Sigmoid colon (tissue), 7 donors: ENCODE data around the gene BTBD19. TPM values are rescaled to one million over a fixed set of nuclear protein-coding genes. Genes with fewer than 3 reads are reported as not detected.

Experiments
- DNase-seq: peaks from one replicate; pipeline ENCODE4 v3.0.0-alpha.2; 2019
- H3K27ac ChIP-seq, 4 donors: fragments of 200-600 bp; sonication (generic); one replicate each; pipeline ENCODE4 v1.5.1; 2016 to 2019; ENCODE audit warnings: mild to moderate bottlenecking in 1 of 4
- H3K27me3 ChIP-seq, 3 donors: fragments of 200-600 bp; sonication (generic); one replicate each; pipeline ENCODE4 v1.5.1; 2019; ENCODE audit warnings: mild to moderate bottlenecking in 1 of 3
- H3K36me3 ChIP-seq, 4 donors: fragments of 200-600 bp; sonication (generic); one replicate each; pipeline ENCODE4 v1.5.1; 2016 to 2019
- H3K4me1 ChIP-seq, 4 donors: fragments of 200-600 bp; sonication (generic); one replicate each; pipeline ENCODE4 v1.5.1; 2017 to 2019
- H3K4me3 ChIP-seq, 4 donors: fragments of 200-600 bp; sonication (generic); one replicate each; pipeline ENCODE4 v1.5.1; 2017 to 2019; ENCODE audit warnings: mild to moderate bottlenecking in 2 of 4, moderate library complexity in 1 of 4
- H3K9me3 ChIP-seq, 4 donors: fragments of 200-600 bp in 3 of 4; sonication (generic) in 3 of 4; one replicate each; pipeline versions ENCODE4 v1.5.1 to v1.6.1; 2013 to 2019
- CTCF ChIP-seq, 4 experiments: fragments of 450-650 bp in 3 of 4; fragments of 200-600 bp in 1 of 4; IDR thresholded peaks; one replicate each; pipeline ENCODE4 v1.5.1; 2016 to 2019; ENCODE audit warnings: antibody characterized with exemption in 4 of 4, mild to moderate bottlenecking in 3 of 4, moderate library complexity in 2 of 4
- EP300 ChIP-seq, 4 donors: sonication (generic); formaldehyde crosslinking; IDR thresholded peaks; one replicate each; pipeline ENCODE4 v1.6.1; 2017; ENCODE audit warnings: antibody characterized with exemption in 4 of 4
- POLR2A ChIP-seq, 2 donors: fragments of 450-650 bp; IDR thresholded peaks; one replicate each; pipeline ENCODE4 v1.6.1; 2016; ENCODE audit warnings: antibody characterized with exemption in 2 of 2, mild to moderate bottlenecking in 2 of 2, moderate library complexity in 2 of 2
- POLR2AphosphoS5 ChIP-seq, 4 donors: sonication (generic); formaldehyde crosslinking; IDR thresholded peaks; one replicate each; pipeline ENCODE4 v1.6.1; 2017; ENCODE audit warnings: antibody characterized with exemption in 4 of 4
- WGBS, 2 donors: extraction: QIAGEN DNeasy Blood & Tissue Kit; methylation state at CpG; one replicate each; pipeline ENCODE4 v1.1.7; 2013; 5-methylcytosine and 5-hydroxymethylcytosine counted together
- intact Hi-C: fragments of 100-400 bp; cut with DNase I; formaldehyde crosslinking; loops from one replicate; pipeline ENCODE4 v1.15.1; 2023
- polyA plus RNA-seq, 3 donors: library from polyadenylated mRNA; stranded (reverse); fragments of 200-250 nt; gene quantifications; one replicate each; pipeline ENCODE4 v1.2.3, GENCODE V29; 2013
- total RNA-seq, 4 donors: library from RNA; depleted of rRNA; stranded (reverse); fragments of >200 nt; gene quantifications; one replicate each; pipeline ENCODE4 v1.1.0, GENCODE V29; 2016
- donor health status: healthy with polysubstance abuse.
- donor health status: Bipolar disorder and iron deficiency.
- donor health status: healthy.

Gene BTBD19
- total and polyA plus RNA-seq, 7 donors, result 0.60 to 9.4 (median 2.8) TPM; not detected in 1

- intact Hi-C loops, result loop anchor here (5.0 kb wide), 2 partner anchors 38 to 228 kb away; partner anchors contain the start of genes HECTD3 and UROD
- 6 to 10% methylated on average over 71 of the region's 71 CpGs for WGBS, 2 donors
These were observed 24.0 kb upstream of the BTBD19 start for GRCh38 chr1:44784094-44785028.

GRCh38 chr1:44785029-44785380 is 23.3 kb upstream of the BTBD19 start:
- no peak for DNase-seq
- H3K27ac ChIP-seq, result no peak overlapping the region
- no peak overlapping the region for H3K4me3 ChIP-seq
- TF ChIP-seq POLR2AphosphoS5 (IDR thresholded peaks at IDR 0.05), result no peak
- TF ChIP-seq POLR2A (IDR thresholded peaks at IDR 0.05), result no peak
- TF ChIP-seq EP300 (IDR thresholded peaks at IDR 0.05), result no peak
- no peak for TF ChIP-seq CTCF (IDR thresholded peaks at IDR 0.05)
- intact Hi-C loops, result loop anchor here (5.0 kb wide), 2 partner anchors 37 to 227 kb away; partner anchors contain the start of genes HECTD3 and UROD
- 86 to 90% methylated on average over 6 of the region's 6 CpGs for whole genome bisulfite sequencing, 2 donors
- H3K36me3 ChIP-seq, result peaks cover 0 to 20% (median 0%) of the 10 kb centered on the region in 4 donors
- no peaks in the 10 kb centered on the region for H3K27me3 ChIP-seq
- no peaks in the 10 kb centered on the region for H3K9me3 ChIP-seq
- H3K4me1 ChIP-seq, result peaks cover 0 to 34% (median 25%) of the 10 kb centered on the region in 4 donors

More at GRCh38 chr1:44784094-44785028, 24.0 kb upstream of the BTBD19 start:
- peak overlapping the region; percentile 33 to 64 (median 56) for H3K4me3 ChIP-seq
- peaks cover 0 to 34% (median 25%) of the 10 kb centered on the region in 4 donors for H3K4me1 ChIP-seq
- peak overlapping the region in 3 of 4 donors; percentile 4 to 56 (median 24) for H3K27ac ChIP-seq
- no peaks in the 10 kb centered on the region for H3K27me3 ChIP-seq
- DNase-seq, result no peak
- H3K36me3 ChIP-seq, result peaks cover 0 to 26% (median 2%) of the 10 kb centered on the region in 4 donors
- H3K9me3 ChIP-seq, result no peaks in the 10 kb centered on the region
- TF ChIP-seq POLR2A (IDR thresholded peaks at IDR 0.05), result no peak
- no peak for TF ChIP-seq POLR2AphosphoS5 (IDR thresholded peaks at IDR 0.05)
- no peak for TF ChIP-seq CTCF (IDR thresholded peaks at IDR 0.05)
- no peak for TF ChIP-seq EP300 (IDR thresholded peaks at IDR 0.05)

GRCh38 chr1:44785501-44786137 is 22.7 kb upstream of the BTBD19 start:
- Histone ChIP-seq H3K36me3 (peaks cover 0 to 14% (median 0%) of the 10 kb centered on the region in 4 donors), H3K4me3 (peak overlapping the region; percentile 34 to 61 (median 50)), H3K27ac (peak overlapping the region in 3 of 4 donors; percentile 59 to 70 (median 68)), H3K9me3 (no peaks in the 10 kb centered on the region), H3K27me3 (no peaks in the 10 kb centered on the region), H3K4me1 (peaks cover 0 to 34% (median 25%) of the 10 kb centered on the region in 4 donors)
- intact Hi-C loops, result loop anchor here (1.0 to 5.0 kb wide), 3 partner anchors 37 to 227 kb away; partner anchors contain the start of genes HECTD3 and UROD
- 33 to 36% methylated on average over 11 of the region's 11 CpGs for WGBS, 2 donors
- no peak for DNase-seq
- TF ChIP-seq POLR2AphosphoS5 (IDR thresholded peaks at IDR 0.05) (no peak), EP300 (IDR thresholded peaks at IDR 0.05) (no peak), CTCF (IDR thresholded peaks at IDR 0.05) (no peak), POLR2A (IDR thresholded peaks at IDR 0.05) (no peak)

GRCh38 chr1:44786138-44786840 is 22.0 kb upstream of the BTBD19 start:
- peak; percentile 87 for DNase-seq
- Histone ChIP-seq H3K36me3 (peaks cover 0 to 7% (median 0%) of the 10 kb centered on the region in 4 donors), H3K4me3 (peak overlapping the region; percentile 34 to 61 (median 50)), H3K27ac (peak overlapping the region; percentile 41 to 70 (median 64)), H3K9me3 (no peaks in the 10 kb centered on the region), H3K27me3 (no peaks in the 10 kb centered on the region), H3K4me1 (peaks cover 0 to 34% (median 25%) of the 10 kb centered on the region in 4 donors)
- 5 to 6% methylated on average over 49 of the region's 49 CpGs for WGBS, 2 donors
- intact Hi-C loops, result loop anchor here (1.0 to 5.0 kb wide), 3 partner anchors 36 to 226 kb away; partner anchors contain the start of genes HECTD3 and UROD
- peak in 2 of 4 donors; percentile 11 to 37 for TF ChIP-seq POLR2AphosphoS5 (IDR thresholded peaks at IDR 0.05)
- no peak for TF ChIP-seq EP300 (IDR thresholded peaks at IDR 0.05)
- TF ChIP-seq POLR2A (IDR thresholded peaks at IDR 0.05), result no peak
- peak; percentile 96 to 100 (median 98) for TF ChIP-seq CTCF (IDR thresholded peaks at IDR 0.05)
